ENCODE results near the gene MAGI1. TPM values are rescaled to one million over a fixed set of nuclear protein-coding genes. Genes with fewer than 3 reads are reported as not detected.
"Not testable (repeated sequence)": the region's sequence is repeated elsewhere in the genome, so short reads cannot be mapped to it uniquely, and the experiment has no call there.

Gene MAGI1
- total RNA-seq, 1 experiment from 2014 or later, result 0.77 TPM

DNA sequence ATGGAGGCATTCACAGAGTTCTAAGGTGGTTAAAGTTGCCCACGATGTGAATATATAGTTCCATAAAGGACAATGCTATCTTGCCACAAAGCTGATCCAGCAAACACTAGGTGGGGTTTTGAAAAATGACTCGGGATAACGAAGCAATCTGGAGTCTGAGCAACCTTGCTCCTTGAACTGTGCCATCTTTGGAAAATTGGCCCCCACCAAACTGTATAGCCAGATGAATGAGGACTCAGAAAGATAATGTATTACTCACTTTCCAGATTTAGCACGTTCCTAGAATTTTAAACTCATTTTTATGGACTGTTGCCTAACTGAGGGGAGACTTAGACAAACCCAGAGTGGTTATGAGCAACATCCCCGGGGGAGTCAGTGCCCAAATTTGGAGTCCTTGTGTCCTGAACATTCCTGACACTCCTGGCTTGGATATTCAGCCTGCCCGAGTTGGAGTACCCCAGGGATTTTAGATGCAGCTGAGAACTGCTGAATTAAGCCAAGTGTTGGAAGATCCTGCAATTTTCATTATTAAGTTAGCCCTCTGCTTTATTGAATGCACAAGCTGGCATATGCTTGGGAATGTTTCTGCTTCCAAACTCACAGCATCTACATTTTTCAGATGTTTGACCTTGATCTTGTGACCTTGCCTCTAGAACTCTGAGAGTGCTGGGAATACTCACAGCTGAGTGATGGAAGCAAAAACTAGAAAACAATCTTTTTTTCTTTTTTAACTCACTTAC lies 8.8 kb upstream of the MAGI1 start:
- DNase-seq (ENCODE audit: low read depth, low spot score), result no peak
- in situ Hi-C loops (cut with HindIII; ENCODE audit: low pct_unique_long_range_greater_than_20kb, low sequenced_read_pairs), result no loop called here

DNA sequence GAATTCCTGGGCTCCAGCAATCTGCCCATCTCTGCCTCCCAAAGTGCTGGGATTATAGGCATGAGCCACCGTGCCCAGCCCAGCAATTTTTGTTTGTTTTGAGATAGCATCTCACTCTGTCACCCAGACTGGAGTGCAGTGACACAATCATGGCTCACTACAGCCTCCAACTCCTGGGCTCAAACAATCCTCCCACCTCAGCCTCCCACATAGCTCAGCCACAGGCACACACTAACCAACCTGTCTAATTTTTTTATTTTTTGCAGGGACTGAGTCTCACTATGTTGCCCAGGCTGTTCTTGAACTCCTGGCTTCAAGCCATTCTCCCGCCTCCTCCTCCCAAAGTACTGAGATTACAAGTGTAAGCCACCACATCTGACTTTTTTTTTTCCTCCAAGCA lies 7.6 kb upstream of the MAGI1 start:
- in situ Hi-C loops (cut with HindIII; ENCODE audit: low pct_unique_long_range_greater_than_20kb, low sequenced_read_pairs); DNase-seq (ENCODE audit: low read depth, low spot score): not testable (repeated sequence)

DNA sequence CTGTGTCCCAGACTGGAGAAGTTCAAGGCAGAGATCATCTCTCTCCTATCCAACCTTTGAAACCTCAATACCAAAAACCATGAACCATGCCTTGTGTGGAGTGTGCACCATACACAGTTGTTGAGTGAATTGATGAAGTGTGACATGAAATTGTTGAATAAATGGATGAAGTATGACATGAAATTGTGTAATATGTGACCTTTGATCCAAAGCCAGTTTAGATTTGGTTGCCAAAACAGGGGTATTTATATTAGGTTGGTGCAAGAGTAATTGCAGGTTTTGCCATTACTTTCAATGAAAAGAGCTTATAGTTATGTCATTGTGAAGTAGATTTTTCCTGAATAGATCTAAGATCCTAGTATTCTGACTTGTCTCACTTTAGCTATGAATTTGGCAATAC lies 3.1 kb upstream of the MAGI1 start:
- DNase-seq (ENCODE audit: low read depth, low spot score), result no peak
- in situ Hi-C loops (cut with HindIII; ENCODE audit: low pct_unique_long_range_greater_than_20kb, low sequenced_read_pairs), result loop anchor here (5.0 kb wide), 1 partner anchor 70 kb away; no protein-coding TSS in a partner anchor

DNA sequence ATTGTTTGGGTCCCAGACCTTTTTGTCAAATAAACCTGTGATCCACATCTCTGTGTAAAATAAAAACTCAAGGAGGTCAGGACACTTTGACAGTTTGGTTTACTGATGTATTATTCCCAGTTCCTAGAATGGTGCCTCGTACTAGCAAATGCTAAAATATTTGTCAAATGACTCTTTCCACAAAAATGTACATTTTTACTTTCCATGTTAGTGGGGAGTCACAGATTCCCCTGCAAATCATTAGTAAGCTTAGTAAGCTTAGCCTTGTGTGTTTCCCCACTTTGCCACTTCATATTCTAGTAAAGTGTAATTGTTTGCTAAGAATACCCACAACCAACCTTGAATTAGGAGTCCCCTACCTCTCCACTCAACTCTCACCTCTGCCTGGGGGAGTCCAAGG lies 2.4 kb upstream of the MAGI1 start:
- DNase-seq (ENCODE audit: low read depth, low spot score), result no peak
- in situ Hi-C loops (cut with HindIII; ENCODE audit: low pct_unique_long_range_greater_than_20kb, low sequenced_read_pairs), result loop anchor here (5.0 kb wide), 1 partner anchor 71 kb away; no protein-coding TSS in a partner anchor

DNA sequence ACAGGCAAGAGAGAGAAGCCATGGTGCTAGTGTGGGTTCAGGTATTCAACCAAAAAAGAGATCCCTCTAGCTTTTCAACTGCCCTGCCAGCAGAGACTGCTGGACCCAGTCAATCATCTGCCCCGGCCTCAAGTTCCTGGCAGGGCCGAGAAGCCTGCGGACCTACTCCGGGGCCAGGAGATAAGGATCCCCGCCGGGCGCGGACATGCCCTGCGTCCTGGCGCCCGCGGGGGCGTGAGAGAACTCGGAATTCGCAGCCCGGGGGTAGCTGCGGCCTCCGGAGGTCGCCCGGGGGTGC lies 821 bp upstream of the MAGI1 start:
- DNase-seq (ENCODE audit: low read depth, low spot score), result no peak
- in situ Hi-C loops (cut with HindIII; ENCODE audit: low pct_unique_long_range_greater_than_20kb, low sequenced_read_pairs), result no loop called here

DNA sequence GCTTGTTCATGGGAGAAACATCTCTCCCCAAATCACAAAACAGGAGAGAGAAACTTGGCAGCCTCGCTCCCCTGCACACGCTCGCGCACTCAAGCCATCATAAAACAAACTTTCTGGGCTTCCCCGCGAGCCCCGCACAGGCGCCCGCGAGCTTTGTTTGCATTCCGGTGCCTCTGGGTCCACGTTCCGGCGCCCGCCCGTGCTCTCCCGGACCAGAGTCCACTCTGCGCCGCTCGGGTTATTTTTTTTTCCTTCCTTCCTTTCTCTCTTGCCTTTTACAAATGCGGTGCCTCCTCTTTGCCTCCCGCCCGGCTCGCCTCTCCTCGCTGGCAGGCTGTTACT lies 363 bp downstream of the MAGI1 start:
- in situ Hi-C loops (cut with HindIII; ENCODE audit: low pct_unique_long_range_greater_than_20kb, low sequenced_read_pairs), result no loop called here
- no peak for DNase-seq (ENCODE audit: low read depth, low spot score)

DNA sequence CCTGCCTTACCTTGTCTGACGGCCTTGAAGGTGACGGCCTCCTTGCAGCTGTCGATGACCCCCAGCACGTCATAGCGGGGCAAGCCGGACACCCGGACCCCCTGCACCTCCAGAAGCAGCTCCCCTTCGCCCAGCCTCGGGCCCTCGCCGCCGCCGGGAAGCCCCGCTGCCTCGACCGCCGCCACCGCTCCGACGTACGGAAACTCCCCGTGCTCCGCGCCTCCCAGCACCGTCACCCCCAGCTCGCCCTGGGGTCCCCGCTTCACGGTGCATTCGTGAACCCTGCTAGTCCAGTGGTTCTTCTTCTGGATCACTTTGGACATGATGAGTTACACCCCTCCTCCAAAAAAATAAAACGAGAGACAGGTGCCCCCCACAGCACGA lies 740 bp downstream of the MAGI1 start:
- DNase-seq (ENCODE audit: low read depth, low spot score), result no peak
- in situ Hi-C loops (cut with HindIII; ENCODE audit: low pct_unique_long_range_greater_than_20kb, low sequenced_read_pairs), result no loop called here

DNA sequence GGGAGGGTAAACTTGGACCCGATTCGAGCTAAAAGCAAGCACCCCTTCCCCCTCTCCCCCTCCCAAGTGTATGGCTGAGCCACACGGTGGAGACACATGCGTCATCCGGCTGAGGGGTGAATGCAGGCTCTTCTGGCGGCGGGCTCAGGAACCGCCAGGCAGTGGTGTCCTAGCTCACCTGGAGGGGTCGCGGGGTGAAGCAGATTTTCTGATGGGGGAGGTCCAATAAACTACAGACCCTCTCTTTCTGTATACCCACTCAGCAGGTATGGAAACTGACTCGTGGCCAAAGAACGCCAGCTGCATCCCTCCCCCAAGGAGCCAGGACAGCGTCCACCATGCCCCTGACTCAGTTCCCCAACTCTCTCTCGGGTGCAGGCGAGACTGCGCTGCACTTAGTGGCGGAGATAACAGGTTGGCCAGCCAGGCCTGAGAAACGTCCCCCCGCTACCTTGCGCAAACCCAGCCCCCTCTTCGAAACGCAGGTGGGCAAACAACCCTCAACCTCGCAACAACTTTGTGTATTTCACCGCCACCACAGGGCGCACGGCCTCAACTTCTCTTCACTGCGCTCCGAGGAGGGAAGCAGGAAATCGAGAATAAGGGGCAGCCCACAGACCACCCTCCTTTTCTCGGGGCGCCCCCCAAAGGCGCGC lies 1.3 kb downstream of the MAGI1 start:
- DNase-seq (ENCODE audit: low read depth, low spot score), result no peak
- in situ Hi-C loops (cut with HindIII; ENCODE audit: low pct_unique_long_range_greater_than_20kb, low sequenced_read_pairs), result no loop called here

DNA sequence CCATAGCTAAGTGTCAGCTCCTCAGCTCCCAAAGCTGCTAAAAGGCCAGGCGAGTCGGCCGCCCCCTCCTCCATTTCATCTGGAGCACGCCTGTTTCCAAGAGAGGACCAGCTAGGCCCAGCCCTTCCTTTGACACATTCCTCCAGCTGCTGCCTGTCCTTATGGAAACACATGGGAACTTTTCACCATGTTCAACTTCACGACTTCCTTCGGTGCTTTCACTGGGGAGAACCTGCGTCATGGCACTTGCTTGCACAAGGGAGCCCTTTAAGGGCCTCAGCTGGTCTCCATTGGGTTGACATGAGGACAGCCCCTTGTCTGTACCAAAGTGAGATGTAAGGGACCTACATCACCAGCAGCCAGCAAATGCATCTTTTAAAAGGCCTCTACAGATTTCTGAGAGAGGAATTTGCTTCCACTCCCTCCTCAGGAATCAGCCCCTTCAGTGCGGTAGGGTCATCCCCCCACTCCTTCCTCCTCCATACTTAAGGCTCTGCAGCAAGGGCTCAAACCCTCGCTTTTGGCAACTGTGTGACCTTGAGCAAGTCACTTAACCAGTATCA lies 2.1 kb downstream of the MAGI1 start:
- in situ Hi-C loops (cut with HindIII; ENCODE audit: low pct_unique_long_range_greater_than_20kb, low sequenced_read_pairs), result no loop called here
- no peak for DNase-seq (ENCODE audit: low read depth, low spot score)

DNA sequence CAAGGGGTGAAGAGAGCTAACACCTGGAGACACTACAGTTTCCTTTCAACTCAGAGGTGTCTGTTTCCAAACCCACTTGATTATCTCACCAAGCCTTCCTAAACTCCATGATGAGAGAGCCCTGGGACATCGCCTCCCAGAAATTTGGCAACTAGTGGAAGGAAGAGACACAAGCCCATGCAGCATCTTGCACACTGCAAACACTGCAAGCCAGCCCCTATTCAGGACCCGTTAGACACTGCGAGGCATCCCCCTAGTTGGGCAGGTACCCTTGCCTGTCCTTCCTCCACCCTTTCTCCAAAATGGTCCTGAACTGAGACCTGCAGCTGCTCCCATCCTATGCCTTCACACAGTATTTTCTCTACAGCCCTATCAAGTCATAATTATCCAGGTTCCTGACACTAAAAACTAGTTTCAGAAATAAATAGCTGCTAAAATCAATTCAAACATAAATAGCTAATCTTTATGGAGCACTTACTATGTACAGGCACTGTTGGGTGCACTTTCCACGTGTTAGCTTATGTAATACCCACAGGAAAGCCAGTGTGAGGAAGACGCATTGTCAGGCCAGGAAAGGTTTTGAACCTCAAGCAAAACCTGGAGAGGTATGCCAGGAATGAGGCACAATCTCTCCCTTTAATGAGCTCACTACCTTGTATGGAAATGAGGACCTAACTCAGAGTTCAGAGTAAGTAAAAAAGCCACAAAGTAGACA lies 2.8 kb downstream of the MAGI1 start:
- no peak for DNase-seq (ENCODE audit: low read depth, low spot score)
- in situ Hi-C loops (cut with HindIII; ENCODE audit: low pct_unique_long_range_greater_than_20kb, low sequenced_read_pairs), result no loop called here

DNA sequence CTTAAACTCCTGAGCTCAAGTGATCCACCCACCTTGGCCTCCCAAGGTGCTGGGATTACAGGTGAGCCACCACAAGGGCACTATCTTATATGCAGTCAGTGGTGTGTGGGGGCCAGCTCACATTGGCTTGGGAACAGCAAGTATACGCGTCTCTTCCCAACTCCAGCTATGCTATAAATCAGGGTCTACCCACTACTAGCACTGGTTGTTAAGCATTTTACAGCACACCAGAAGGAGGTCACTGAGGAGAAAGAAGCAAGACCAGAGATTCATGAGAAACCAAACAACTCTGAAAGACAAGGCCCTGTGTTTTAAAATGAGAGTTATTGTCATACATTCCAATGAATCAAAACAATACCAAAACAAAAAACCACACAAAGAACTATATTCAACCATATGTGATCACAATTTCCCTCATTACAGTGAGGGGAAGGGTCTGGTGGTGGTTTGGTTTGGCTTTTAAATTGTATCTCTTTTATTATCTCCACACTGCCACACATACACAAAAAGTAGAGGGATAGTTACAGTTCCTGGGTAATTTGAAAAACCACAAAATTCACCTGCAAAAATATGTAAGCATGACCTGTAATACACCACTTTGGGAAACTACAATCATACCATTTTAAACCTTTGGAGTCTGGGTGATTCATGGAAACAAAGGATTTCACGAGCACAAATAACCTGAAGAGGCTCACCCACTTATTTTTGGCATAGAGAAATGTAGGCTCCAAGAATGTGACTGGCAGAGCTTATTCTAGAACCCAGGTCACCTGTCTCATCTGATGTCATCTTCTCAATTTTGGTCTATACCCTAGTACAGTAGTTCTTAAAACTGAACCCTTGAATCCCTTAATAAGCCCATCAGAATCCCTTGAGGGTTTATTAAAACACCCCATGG lies 5.2 kb downstream of the MAGI1 start:
- no peak for DNase-seq (ENCODE audit: low read depth, low spot score)
- in situ Hi-C loops (cut with HindIII; ENCODE audit: low pct_unique_long_range_greater_than_20kb, low sequenced_read_pairs), result no loop called here

DNA sequence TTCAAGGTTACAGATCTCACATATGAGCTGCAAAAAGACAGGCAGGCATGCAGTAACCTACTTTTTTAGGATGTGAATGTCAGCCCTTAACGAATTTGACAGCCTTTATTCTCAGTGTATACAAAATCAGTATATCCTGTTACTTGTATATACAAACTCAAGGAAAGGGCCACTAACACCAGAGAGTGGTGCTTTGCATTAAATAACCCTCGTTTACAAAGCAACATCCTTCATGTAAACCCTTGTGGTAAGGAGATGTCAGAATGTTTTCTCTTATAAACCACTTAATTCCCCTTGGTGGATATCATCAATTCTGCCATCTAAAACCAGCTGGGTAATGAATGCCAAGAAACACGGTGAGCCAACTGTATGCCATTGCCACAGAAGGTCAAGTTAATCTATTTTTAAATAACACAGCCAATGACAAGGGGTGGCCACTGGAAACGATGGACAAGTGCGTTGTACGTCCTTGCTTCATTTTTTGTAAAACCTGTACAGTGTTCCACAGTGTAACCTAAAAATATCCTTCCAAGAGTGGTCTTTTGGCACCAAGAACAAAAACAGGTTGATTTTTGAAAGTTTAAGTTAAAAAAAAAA lies 7.5 kb downstream of the MAGI1 start:
- no peak for DNase-seq (ENCODE audit: low read depth, low spot score)
- in situ Hi-C loops (cut with HindIII; ENCODE audit: low pct_unique_long_range_greater_than_20kb, low sequenced_read_pairs), result no loop called here

DNA sequence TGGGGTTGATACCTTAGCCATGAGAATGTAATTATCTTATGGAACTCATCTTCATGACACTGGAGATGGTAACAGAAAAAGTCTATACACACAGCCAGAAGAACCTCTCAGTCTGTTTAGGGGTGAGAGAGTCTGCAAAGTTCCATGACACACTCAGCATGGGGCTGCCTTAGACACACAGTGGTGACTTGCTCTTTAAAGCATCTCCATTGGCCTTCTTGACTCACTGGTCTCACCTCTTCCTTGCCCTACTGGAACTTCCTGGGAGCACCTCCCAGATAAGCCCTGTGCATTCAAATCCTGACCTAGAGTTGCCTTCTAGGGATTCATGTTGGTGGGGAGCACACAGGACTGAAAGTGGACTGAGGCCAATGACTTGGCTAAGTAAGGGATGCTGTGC lies 9.3 kb downstream of the MAGI1 start:
- in situ Hi-C loops (cut with HindIII; ENCODE audit: low pct_unique_long_range_greater_than_20kb, low sequenced_read_pairs), result no loop called here
- no peak for DNase-seq (ENCODE audit: low read depth, low spot score)

DNA sequence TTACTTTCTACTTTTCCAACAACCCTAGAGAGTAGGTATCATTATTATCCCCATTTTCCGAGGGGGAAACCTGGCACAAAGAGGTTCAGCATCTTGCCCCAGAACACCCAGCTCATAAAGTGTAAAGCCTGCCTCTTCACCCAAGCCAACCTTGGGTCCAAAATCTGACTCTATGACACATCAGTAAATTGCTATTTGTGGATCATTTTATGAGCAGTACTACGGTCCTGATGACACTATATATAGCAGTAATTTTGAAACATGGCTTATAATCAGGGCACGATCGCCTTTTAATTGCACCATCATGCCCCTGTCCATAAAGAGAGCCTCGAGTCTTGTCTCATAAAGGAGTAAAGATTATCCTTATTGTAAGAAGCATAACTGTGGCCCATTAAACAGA lies 9.7 kb downstream of the MAGI1 start:
- no peak for DNase-seq (ENCODE audit: low read depth, low spot score)
- in situ Hi-C loops (cut with HindIII; ENCODE audit: low pct_unique_long_range_greater_than_20kb, low sequenced_read_pairs), result no loop called here

DNA sequence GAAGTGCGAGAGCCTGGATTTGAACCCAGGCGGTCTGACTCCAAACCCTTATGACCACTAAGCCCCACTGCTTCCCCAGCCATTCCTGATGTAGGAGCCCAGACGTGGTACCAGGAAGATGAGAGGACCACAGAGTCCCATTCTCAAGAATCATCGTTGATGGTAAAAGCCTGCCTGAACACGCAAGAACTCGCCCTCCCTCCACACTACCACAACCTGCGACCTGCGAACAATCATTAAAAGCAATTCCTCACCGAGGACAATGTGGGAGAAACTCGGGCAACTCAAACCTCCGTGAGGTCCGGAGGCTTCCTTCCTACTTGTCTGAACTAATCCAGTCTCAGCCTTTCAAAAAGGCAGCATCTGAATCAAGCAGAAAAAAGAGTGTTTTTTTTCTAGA lies 10.3 kb downstream of the MAGI1 start:
- no peak for DNase-seq (ENCODE audit: low read depth, low spot score)
- in situ Hi-C loops (cut with HindIII; ENCODE audit: low pct_unique_long_range_greater_than_20kb, low sequenced_read_pairs), result no loop called here

DNA sequence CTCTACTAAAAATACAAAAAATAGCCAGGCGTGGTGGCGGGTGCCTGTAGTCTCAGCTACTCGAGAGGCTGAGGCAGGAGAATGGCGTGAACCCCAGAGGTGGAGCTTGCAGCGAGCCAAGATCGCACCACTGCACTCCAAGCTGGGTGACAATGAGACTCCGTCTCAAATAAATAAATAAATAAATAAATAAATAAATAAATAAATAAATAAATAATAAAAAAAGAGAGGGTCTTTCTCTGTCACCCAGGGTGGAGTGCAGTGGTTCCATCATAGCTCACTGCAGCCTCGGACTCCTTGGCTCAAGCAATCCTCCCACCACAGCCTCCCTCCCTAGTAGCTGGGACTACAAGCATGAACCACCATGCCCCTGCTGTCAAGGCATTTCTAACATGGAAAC lies 11.6 kb downstream of the MAGI1 start:
- DNase-seq (ENCODE audit: low read depth, low spot score); in situ Hi-C loops (cut with HindIII; ENCODE audit: low pct_unique_long_range_greater_than_20kb, low sequenced_read_pairs): not testable (repeated sequence)

DNA sequence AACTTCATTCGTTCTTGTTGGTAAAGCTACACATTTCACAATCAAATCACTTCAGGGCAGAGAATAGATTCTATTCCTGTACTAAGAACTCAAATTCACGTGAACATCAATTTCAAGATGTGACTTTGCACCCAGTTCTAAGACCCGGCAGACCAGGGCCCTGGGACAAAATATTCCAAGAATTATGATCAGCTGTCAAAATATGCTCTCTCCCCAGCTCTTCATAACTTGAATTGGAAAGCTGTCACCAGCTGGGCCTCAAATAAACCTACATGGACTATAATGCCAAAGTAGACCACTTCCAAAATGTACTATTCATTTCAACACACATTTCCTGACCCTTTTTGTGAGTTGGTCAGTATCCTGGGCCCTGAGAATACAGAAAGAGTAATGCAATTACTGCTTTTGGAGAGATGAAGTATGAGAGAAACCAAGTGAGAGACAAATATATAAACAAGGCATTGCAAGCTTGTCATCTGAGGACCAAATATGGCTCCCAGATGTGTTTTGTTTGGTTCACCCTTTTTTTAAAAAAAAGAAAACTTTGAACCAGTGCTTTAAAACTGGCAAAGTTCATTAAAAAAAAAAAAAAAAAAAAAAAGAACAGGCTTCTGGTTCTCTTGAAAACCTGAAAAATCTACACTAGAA lies 14.9 kb downstream of the MAGI1 start:
- DNase-seq (ENCODE audit: low read depth, low spot score), result no peak
- in situ Hi-C loops (cut with HindIII; ENCODE audit: low pct_unique_long_range_greater_than_20kb, low sequenced_read_pairs), result no loop called here
